DOHH2 (cell line): ENCODE data around the gene CDKAL1.

Experiments used
- CTCF ChIP-seq: fragments of 200-600 bp; sonication (generic); IDR thresholded peaks from one replicate; pipeline ENCODE4 v1.5.1; 2014; ENCODE audit warnings: antibody characterized with exemption, mild to moderate bottlenecking, low read depth, low read length; ENCODE audit not compliant: poor library complexity, severe bottlenecking
- EZH2phosphoT487 ChIP-seq: fragments of 200-600 bp; sonication (generic); IDR thresholded peaks from 2 replicates; pipeline ENCODE4 v1.6.1; 2017; ENCODE audit warnings: borderline replicate concordance, mild to moderate bottlenecking, antibody characterized with exemption, low read length, moderate library complexity, mixed read lengths

GRCh38 chr6:21135484-21136013 lies 601.3 kb downstream of the CDKAL1 start:
- TF ChIP-seq CTCF (no peak), EZH2phosphoT487 (no peak)
